Measurements from ENCODE around the gene MND1. TPM values are rescaled to one million over a fixed set of nuclear protein-coding genes. Genes with fewer than 3 reads are reported as not detected.

MND1 gene
- total RNA-seq, 1 experiment from 2014 or later, result 24.4 TPM

DNA sequence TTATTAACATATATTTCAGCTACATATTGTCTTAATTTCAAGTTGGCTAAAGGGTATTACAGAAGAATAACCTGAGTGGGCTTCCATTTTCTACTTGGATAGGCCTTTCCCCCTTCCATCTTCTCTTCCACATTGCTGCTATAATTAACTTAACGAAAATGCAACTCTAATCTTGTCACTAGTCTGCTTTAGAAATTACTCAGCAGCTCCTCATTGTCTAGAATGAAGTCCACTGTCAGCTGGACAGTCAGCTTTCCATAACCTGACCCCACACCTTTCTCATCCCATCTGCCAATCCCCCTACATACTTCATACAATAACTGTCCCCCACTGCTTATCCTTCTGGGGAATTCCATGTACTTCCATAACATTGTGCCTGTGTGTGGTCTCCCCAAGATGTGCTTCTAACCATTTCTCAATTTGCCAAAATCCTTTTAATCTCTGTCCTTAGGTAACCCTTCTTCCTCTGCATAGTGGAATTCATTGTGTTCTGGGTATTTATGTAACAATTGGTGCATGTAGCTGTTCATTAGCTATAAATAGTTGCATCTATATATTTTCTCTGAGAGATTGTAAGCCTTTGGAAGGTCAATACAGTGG is 4.8 kb downstream of the MND1 start:
- peaks cover 25% of the 10 kb centered on the region for H3K4me1 ChIP-seq (replicated peaks; ENCODE audit: insufficient read depth)
- H3K9me2 ChIP-seq (ENCODE audit: insufficient read depth), result no peaks in the 10 kb centered on the region
- no peak overlapping the region for H3K27ac ChIP-seq
- no peak overlapping the region for H3K4me3 ChIP-seq
- H3K36me3 ChIP-seq (ENCODE audit: low read depth), result no peaks in the 10 kb centered on the region
- POLR2A ChIA-PET (ENCODE audit: unreplicated experiment), result no interaction called here
- TF ChIP-seq EZH2 (IDR thresholded peaks at IDR 0.05; ENCODE audit: low read depth), result no peak
- TF ChIP-seq, protein P1, sequence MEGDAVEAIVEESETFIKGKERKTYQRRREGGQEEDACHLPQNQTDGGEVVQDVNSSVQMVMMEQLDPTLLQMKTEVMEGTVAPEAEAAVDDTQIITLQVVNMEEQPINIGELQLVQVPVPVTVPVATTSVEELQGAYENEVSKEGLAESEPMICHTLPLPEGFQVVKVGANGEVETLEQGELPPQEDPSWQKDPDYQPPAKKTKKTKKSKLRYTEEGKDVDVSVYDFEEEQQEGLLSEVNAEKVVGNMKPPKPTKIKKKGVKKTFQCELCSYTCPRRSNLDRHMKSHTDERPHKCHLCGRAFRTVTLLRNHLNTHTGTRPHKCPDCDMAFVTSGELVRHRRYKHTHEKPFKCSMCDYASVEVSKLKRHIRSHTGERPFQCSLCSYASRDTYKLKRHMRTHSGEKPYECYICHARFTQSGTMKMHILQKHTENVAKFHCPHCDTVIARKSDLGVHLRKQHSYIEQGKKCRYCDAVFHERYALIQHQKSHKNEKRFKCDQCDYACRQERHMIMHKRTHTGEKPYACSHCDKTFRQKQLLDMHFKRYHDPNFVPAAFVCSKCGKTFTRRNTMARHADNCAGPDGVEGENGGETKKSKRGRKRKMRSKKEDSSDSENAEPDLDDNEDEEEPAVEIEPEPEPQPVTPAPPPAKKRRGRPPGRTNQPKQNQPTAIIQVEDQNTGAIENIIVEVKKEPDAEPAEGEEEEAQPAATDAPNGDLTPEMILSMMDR (conservative IDR thresholded peaks at IDR 0.05), result no peak
- no peak for DNase-seq
- CTCF ChIA-PET, result interaction anchor here (0.6 kb wide), 2 partner anchors 162 to 203 kb away, joined by 4 to 6 read pairs; no protein-coding TSS in a partner anchor
- H4K20me1 ChIP-seq (ENCODE audit: insufficient read depth), result no peaks in the 10 kb centered on the region
- peaks cover 3% of the 10 kb centered on the region; the same call in 1 of the 2 replicates for H3F3A ChIP-seq (ENCODE audit: insufficient read depth, low read depth)
- no peaks in the 10 kb centered on the region for H3K9me3 ChIP-seq (ENCODE audit: insufficient read depth, low read depth)
- intact Hi-C loops (cut with micrococcal nuclease; ENCODE audit: unreplicated experiment), result loop anchor here (10.0 kb wide), 1 partner anchor 295 kb away; no protein-coding TSS in a partner anchor
- H2AFZ ChIP-seq, result no peak overlapping the region
- no peak overlapping the region for H3K4me2 ChIP-seq
- BruUV-seq (replicated peaks), result no TSS peak
- peaks cover 45% of the 10 kb centered on the region for H3K79me2 ChIP-seq (ENCODE audit: low read depth)
- no peaks in the 10 kb centered on the region for H3K27me3 ChIP-seq (ENCODE audit: insufficient read depth, low read depth)

DNA sequence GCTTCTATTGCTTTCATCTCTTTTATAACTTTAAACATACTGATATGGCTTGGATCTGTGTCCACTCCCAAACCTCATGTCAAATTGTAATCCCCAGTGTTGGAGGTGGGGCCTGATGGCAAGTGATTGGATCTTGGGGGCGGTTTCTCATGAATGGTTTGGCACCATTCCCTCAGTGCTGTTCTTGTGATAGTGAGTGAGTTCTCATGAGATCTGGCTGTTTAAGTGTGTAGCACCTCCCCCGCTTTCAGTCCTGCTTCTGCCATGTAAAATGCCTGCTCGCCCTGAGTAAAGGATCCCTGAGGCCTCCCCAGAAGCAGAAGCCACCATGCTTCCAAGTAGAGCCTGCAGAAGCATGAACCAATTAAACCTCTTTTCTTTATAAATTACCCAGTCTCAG is 17.7 kb downstream of the MND1 start:
- Histone ChIP-seq H3K9me3 (ENCODE audit: insufficient read depth, low read depth) (no peaks in the 10 kb centered on the region), H3K4me2 (no peak overlapping the region), H3K79me2 (ENCODE audit: low read depth) (no peaks in the 10 kb centered on the region), H3K27ac (no peak overlapping the region), H4K20me1 (ENCODE audit: insufficient read depth) (no peaks in the 10 kb centered on the region), H3F3A (ENCODE audit: insufficient read depth, low read depth) (no peaks in the 10 kb centered on the region), H2AFZ (no peak overlapping the region), H3K9me2 (ENCODE audit: insufficient read depth) (no peaks in the 10 kb centered on the region), H3K36me3 (ENCODE audit: low read depth) (no peaks in the 10 kb centered on the region), H3K4me1 (replicated peaks; ENCODE audit: insufficient read depth) (no peaks in the 10 kb centered on the region), H3K27me3 (ENCODE audit: insufficient read depth, low read depth) (no peaks in the 10 kb centered on the region), H3K4me3 (no peak overlapping the region)
- ChIA-PET CTCF (no interaction called here), POLR2A (ENCODE audit: unreplicated experiment) (interaction anchor here (0.6 kb wide), 1 partner anchor 238 kb away, joined by 4 read pairs; no protein-coding TSS in a partner anchor)
- no TSS peak for BruUV-seq (replicated peaks)
- TF ChIP-seq EZH2 (IDR thresholded peaks at IDR 0.05; ENCODE audit: low read depth), result no peak
- TF ChIP-seq, protein P1 (conservative IDR thresholded peaks at IDR 0.05), result no peak
- no peak for DNase-seq
- intact Hi-C loops (cut with micrococcal nuclease; ENCODE audit: unreplicated experiment), result no loop called here

DNA sequence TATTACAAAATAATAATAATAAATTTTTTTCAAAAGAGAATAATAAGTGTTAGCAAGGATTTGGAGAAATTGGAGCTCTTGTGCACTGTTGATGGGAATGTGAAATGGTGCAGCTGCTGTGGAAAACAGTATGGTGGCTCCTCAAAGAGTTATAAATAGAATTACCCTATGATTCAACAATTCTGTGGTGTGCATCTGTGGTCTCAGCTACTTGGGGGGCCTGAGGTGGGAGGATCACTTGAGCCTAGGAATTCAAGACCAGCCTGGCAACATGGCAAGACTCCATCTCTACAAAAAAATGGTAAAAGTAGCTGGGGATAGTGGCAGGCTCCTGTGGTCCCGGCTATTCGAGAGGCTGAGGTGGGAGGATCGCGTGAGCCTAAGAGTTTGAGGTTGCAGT is 19.6 kb downstream of the MND1 start:
- POLR2A ChIA-PET (ENCODE audit: unreplicated experiment), result no interaction called here
- no peak overlapping the region for H3K27ac ChIP-seq
- no peak for TF ChIP-seq EZH2 (IDR thresholded peaks at IDR 0.05; ENCODE audit: low read depth)
- TF ChIP-seq, protein P1 (conservative IDR thresholded peaks at IDR 0.05), result no peak
- no peaks in the 10 kb centered on the region for H4K20me1 ChIP-seq (ENCODE audit: insufficient read depth)
- no TSS peak for BruUV-seq (replicated peaks)
- no peaks in the 10 kb centered on the region for H3K36me3 ChIP-seq (ENCODE audit: low read depth)
- H3K9me2 ChIP-seq (ENCODE audit: insufficient read depth), result no peaks in the 10 kb centered on the region
- H3K79me2 ChIP-seq (ENCODE audit: low read depth), result no peaks in the 10 kb centered on the region
- CTCF ChIA-PET, result interaction anchor here (0.6 kb wide), 1 partner anchor 209 kb away, joined by 3 read pairs; no protein-coding TSS in a partner anchor
- H2AFZ ChIP-seq, result no peak overlapping the region
- no peak overlapping the region for H3K4me3 ChIP-seq
- no peaks in the 10 kb centered on the region for H3K9me3 ChIP-seq (ENCODE audit: insufficient read depth, low read depth)
- intact Hi-C loops (cut with micrococcal nuclease; ENCODE audit: unreplicated experiment), result no loop called here
- H3F3A ChIP-seq (ENCODE audit: insufficient read depth, low read depth), result no peaks in the 10 kb centered on the region
- no peak for DNase-seq
- H3K4me1 ChIP-seq (replicated peaks; ENCODE audit: insufficient read depth), result no peaks in the 10 kb centered on the region
- H3K4me2 ChIP-seq, result no peak overlapping the region
- H3K27me3 ChIP-seq (ENCODE audit: insufficient read depth, low read depth), result no peaks in the 10 kb centered on the region

All from PC-9 (cell line).